ENCODE measurements around the gene MYL7. TPM values are rescaled to one million over a fixed set of nuclear protein-coding genes. Genes with fewer than 3 reads are reported as not detected.
A peak's percentile ranks its signal among the peaks of the same experiment; 100 is the strongest.

The MYL7 gene
- total and polyA plus RNA-seq, 10 donors = 0.22 to 1.6 TPM; not detected in 8

DNA sequence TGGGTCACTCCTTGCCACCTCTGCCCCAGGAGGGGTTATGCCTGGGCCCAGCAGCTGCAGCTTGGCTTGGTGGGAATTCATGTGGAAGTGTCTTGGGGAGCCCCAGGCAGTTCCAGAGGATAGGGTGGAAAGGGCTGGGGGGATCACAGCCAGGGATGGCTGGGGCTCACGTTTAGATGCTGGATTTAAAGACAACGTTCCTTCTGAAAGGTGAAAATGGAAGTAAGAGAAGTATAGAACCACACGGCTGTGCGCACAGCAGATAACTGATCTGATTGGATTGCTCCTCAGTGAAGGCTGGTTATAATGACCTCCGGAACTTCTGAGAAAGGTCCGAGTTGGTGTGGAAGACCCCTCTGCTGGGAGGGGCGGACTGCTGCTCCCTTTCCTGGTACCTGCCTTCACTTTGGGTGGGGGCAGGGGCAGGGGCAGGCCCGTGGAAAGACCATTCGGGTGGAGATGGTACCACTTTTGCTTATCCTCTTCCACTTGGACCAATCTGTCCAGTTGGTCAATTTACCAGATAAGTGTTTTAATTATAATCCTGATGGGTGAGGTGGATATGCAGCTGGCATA is 7.9 kb upstream of the MYL7 start:
- no peaks in the 10 kb centered on the region for H3K9me3 ChIP-seq
- no peaks in the 10 kb centered on the region for H3K36me3 ChIP-seq
- H3K27ac ChIP-seq = no peak overlapping the region
- peaks cover 0 to 28% (median 7%) of the 10 kb centered on the region in 7 donors for H3K27me3 ChIP-seq (replicated peaks in 1 of 7)
- intact Hi-C loops (cut with DNase I; ENCODE audit: low total_unique reads) = no loop called here
- peak; percentile 14 for DNase-seq
- no peak overlapping the region for H3K4me3 ChIP-seq
- peaks cover 5 to 35% (median 21%) of the 10 kb centered on the region in 6 donors for H3K4me1 ChIP-seq
- WGBS, 5 donors = 79 to 89% (median 83%) methylated on average over 9 of the region's 9 CpGs
- no peak for TF ChIP-seq POLR2AphosphoS5 (IDR thresholded peaks at IDR 0.05)
- TF ChIP-seq POLR2A (IDR thresholded peaks at IDR 0.05) = no peak
- TF ChIP-seq, protein P1, sequence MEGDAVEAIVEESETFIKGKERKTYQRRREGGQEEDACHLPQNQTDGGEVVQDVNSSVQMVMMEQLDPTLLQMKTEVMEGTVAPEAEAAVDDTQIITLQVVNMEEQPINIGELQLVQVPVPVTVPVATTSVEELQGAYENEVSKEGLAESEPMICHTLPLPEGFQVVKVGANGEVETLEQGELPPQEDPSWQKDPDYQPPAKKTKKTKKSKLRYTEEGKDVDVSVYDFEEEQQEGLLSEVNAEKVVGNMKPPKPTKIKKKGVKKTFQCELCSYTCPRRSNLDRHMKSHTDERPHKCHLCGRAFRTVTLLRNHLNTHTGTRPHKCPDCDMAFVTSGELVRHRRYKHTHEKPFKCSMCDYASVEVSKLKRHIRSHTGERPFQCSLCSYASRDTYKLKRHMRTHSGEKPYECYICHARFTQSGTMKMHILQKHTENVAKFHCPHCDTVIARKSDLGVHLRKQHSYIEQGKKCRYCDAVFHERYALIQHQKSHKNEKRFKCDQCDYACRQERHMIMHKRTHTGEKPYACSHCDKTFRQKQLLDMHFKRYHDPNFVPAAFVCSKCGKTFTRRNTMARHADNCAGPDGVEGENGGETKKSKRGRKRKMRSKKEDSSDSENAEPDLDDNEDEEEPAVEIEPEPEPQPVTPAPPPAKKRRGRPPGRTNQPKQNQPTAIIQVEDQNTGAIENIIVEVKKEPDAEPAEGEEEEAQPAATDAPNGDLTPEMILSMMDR (IDR thresholded peaks at IDR 0.05 in 8 of 11, conservative IDR thresholded peaks at IDR 0.05 in 3 of 11) = no peak

DNA sequence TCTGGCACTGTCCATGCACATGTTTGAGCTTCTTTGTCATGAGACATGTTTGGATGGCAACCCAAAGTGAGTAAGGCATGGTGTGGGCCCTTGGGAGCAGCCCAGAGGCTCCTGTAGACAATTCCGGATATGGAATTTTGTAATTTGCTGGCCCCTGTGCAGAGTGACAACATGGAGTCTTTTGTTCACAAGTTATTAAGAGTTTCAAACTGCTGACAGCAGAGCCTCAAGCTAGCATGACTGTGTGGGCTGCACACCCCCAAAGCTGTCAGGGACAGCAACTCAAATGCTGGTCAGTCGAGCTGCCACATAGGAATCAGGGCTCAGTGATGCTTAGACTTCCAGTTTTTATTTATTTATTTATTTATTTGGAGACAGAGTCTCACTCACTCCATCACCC is 7.0 kb upstream of the MYL7 start:
- Histone ChIP-seq H3K36me3 (no peaks in the 10 kb centered on the region), H3K4me3 (no peak overlapping the region), H3K9me3 (no peaks in the 10 kb centered on the region), H3K27me3 (replicated peaks in 1 of 7) (peaks cover 0 to 28% (median 7%) of the 10 kb centered on the region in 7 donors), H3K27ac (no peak overlapping the region), H3K4me1 (peaks cover 5 to 35% (median 21%) of the 10 kb centered on the region in 6 donors)
- no peak for DNase-seq
- intact Hi-C loops (cut with DNase I; ENCODE audit: low total_unique reads) = no loop called here
- 84 to 100% (median 89%) methylated on average over 2 of the region's 2 CpGs for whole genome bisulfite sequencing, 5 donors
- TF ChIP-seq, protein P1 (IDR thresholded peaks at IDR 0.05 in 8 of 11, conservative IDR thresholded peaks at IDR 0.05 in 3 of 11) = no peak
- TF ChIP-seq POLR2AphosphoS5 (IDR thresholded peaks at IDR 0.05) (no peak), POLR2A (IDR thresholded peaks at IDR 0.05) (no peak)

DNA sequence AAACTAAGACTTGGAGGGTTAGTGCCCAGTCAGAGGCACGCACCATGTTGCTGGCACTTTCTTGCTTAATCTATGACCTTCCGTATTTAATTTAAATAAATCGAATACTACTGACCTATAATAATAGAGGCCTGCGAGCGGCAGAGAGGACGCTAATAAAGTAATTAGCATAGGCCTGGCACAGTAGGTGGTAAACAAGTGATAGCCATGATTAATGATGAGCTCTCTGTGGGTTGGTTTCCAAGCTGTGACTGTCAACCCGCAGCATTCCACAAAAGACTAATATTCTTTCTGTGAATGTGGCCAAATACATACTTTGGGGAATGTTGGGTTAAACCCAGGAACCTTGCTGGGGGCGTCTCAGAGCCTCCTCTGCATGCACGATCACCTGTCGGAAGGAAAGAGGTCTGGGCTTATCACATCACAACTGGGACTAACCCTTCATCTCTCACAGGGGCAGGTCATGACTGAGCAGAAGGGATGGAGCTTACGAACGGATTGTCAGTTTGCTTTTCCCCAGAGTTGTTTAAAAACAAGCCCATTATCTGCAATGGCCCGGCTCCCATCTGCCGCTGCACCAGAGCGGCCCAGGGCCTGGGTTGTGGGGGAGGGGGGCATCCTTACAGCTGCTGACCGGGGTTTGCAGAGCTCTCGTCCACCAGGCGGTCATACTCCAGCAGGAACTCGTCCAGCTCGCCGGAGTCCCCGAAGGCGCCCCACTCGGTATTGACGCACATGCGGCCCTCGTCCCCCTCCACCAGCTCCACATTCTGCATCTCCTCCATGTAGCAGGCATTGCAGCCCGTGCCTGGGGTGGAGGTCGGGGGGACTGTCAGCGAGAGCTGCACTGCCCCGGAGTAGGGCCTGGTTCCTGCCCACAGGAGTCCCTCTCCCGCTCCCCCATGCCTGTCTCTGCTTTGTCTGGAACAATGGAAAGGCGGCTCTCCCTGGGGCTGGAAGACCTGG is 6.2 kb upstream of the MYL7 start:
- peaks cover 0 to 28% (median 7%) of the 10 kb centered on the region in 7 donors for H3K27me3 ChIP-seq (replicated peaks in 1 of 7)
- DNase-seq = no peak
- intact Hi-C loops (cut with DNase I; ENCODE audit: low total_unique reads) = no loop called here
- H3K4me1 ChIP-seq = peaks cover 5 to 35% (median 21%) of the 10 kb centered on the region in 6 donors
- no peaks in the 10 kb centered on the region for H3K36me3 ChIP-seq
- no peak overlapping the region for H3K27ac ChIP-seq
- WGBS, 5 donors = 76 to 85% (median 80%) methylated on average over 17 to 33 of the region's 33 CpGs
- no peak overlapping the region for H3K4me3 ChIP-seq
- H3K9me3 ChIP-seq = no peaks in the 10 kb centered on the region
- TF ChIP-seq POLR2AphosphoS5 (IDR thresholded peaks at IDR 0.05) (no peak), POLR2A (IDR thresholded peaks at IDR 0.05) (no peak)
- TF ChIP-seq, protein P1 (IDR thresholded peaks at IDR 0.05 in 8 of 11, conservative IDR thresholded peaks at IDR 0.05 in 3 of 11) = no peak

Data from spleen (tissue), 11 donors.